ENCODE measurements around the gene UBAP1.
"Not testable (repeated sequence)": the region's sequence is repeated elsewhere in the genome, so short reads cannot be mapped to it uniquely, and the experiment has no call there.

Gene UBAP1

GRCh38 chr9:34205102-34205501 is 26.3 kb downstream of the UBAP1 start:
- H3K9me3 ChIP-seq (ENCODE audit: control insufficient read depth, low read length) = no peaks in the 10 kb centered on the region
- no peak overlapping the region for H3K27ac ChIP-seq (ENCODE audit: low read depth, low read length, severe bottlenecking)
- H3K4me3 ChIP-seq (ENCODE audit: extremely low read depth, insufficient read depth, low read length, poor library complexity, severe bottlenecking) = no peak overlapping the region
- H3K4me1 ChIP-seq (ENCODE audit: control insufficient read depth, insufficient read depth, low read length, poor library complexity, severe bottlenecking) = no peaks in the 10 kb centered on the region
- H3K36me3 ChIP-seq (ENCODE audit: control insufficient read depth, insufficient read depth, low read length) = peaks cover 4% of the 10 kb centered on the region

- Histone ChIP-seq H3K36me3 (ENCODE audit: control insufficient read depth, insufficient read depth, low read length) (peaks cover 1% of the 10 kb centered on the region), H3K9me3 (ENCODE audit: control insufficient read depth, low read length) (no peaks in the 10 kb centered on the region), H3K4me3 (ENCODE audit: extremely low read depth, insufficient read depth, low read length, poor library complexity, severe bottlenecking) (no peak overlapping the region), H3K27ac (ENCODE audit: low read depth, low read length, severe bottlenecking) (no peak overlapping the region), H3K4me1 (ENCODE audit: control insufficient read depth, insufficient read depth, low read length, poor library complexity, severe bottlenecking) (no peaks in the 10 kb centered on the region)
- WGBS, 2 experiments (ENCODE audit: insufficient coverage in 2 of 2) = no CpG with 5 or more reads among the region's 4 CpGs
Measured at GRCh38 chr9:34206561-34206960, 27.7 kb downstream of the UBAP1 start.

GRCh38 chr9:34211395-34211794 is 32.6 kb downstream of the UBAP1 start:
- Histone ChIP-seq H3K9me3 (ENCODE audit: control insufficient read depth, low read length) (no peaks in the 10 kb centered on the region), H3K36me3 (ENCODE audit: control insufficient read depth, insufficient read depth, low read length) (no peaks in the 10 kb centered on the region), H3K4me3 (ENCODE audit: extremely low read depth, insufficient read depth, low read length, poor library complexity, severe bottlenecking) (no peak overlapping the region), H3K27ac (ENCODE audit: low read depth, low read length, severe bottlenecking) (no peak overlapping the region), H3K4me1 (ENCODE audit: control insufficient read depth, insufficient read depth, low read length, poor library complexity, severe bottlenecking) (no peaks in the 10 kb centered on the region)
- WGBS, 2 experiments (ENCODE audit: insufficient coverage in 2 of 2) = 100% methylated on average over 1 of the region's 1 CpG; no CpG with 5 or more reads in 1 of the 2 experiments

- H3K4me1 ChIP-seq (ENCODE audit: control insufficient read depth, insufficient read depth, low read length, poor library complexity, severe bottlenecking); H3K36me3 ChIP-seq (ENCODE audit: control insufficient read depth, insufficient read depth, low read length); H3K27ac ChIP-seq (ENCODE audit: low read depth, low read length, severe bottlenecking); H3K9me3 ChIP-seq (ENCODE audit: control insufficient read depth, low read length); H3K4me3 ChIP-seq (ENCODE audit: extremely low read depth, insufficient read depth, low read length, poor library complexity, severe bottlenecking): not testable (repeated sequence)
- WGBS, 2 experiments (ENCODE audit: insufficient coverage in 2 of 2) = 100% methylated on average over 1 of the region's 4 CpGs; no CpG with 5 or more reads in 1 of the 2 experiments
Measured at GRCh38 chr9:34214354-34215000, 35.6 kb downstream of the UBAP1 start.

- Histone ChIP-seq H3K36me3 (ENCODE audit: control insufficient read depth, insufficient read depth, low read length) (peaks cover 4% of the 10 kb centered on the region), H3K4me1 (ENCODE audit: control insufficient read depth, insufficient read depth, low read length, poor library complexity, severe bottlenecking) (no peaks in the 10 kb centered on the region), H3K4me3 (ENCODE audit: extremely low read depth, insufficient read depth, low read length, poor library complexity, severe bottlenecking) (no peak overlapping the region), H3K9me3 (ENCODE audit: control insufficient read depth, low read length) (no peaks in the 10 kb centered on the region), H3K27ac (ENCODE audit: low read depth, low read length, severe bottlenecking) (no peak overlapping the region)
- WGBS, 2 experiments (ENCODE audit: insufficient coverage in 2 of 2) = 90 to 100% methylated on average over 1 to 2 of the region's 3 CpGs
Measured at GRCh38 chr9:34216325-34216724, 37.5 kb downstream of the UBAP1 start.

GRCh38 chr9:34217015-34217414 is 38.2 kb downstream of the UBAP1 start:
- H3K4me3 ChIP-seq (ENCODE audit: extremely low read depth, insufficient read depth, low read length, poor library complexity, severe bottlenecking); H3K4me1 ChIP-seq (ENCODE audit: control insufficient read depth, insufficient read depth, low read length, poor library complexity, severe bottlenecking); H3K36me3 ChIP-seq (ENCODE audit: control insufficient read depth, insufficient read depth, low read length); H3K9me3 ChIP-seq (ENCODE audit: control insufficient read depth, low read length); H3K27ac ChIP-seq (ENCODE audit: low read depth, low read length, severe bottlenecking): not testable (repeated sequence)
- WGBS, 2 experiments (ENCODE audit: insufficient coverage in 2 of 2) = 80 to 100% methylated on average over 1 of the region's 2 CpGs

GRCh38 chr9:34218446-34218845 is 39.6 kb downstream of the UBAP1 start:
- H3K9me3 ChIP-seq (ENCODE audit: control insufficient read depth, low read length) = no peaks in the 10 kb centered on the region
- WGBS, 2 experiments (ENCODE audit: insufficient coverage in 2 of 2) = 74 to 87% methylated on average over 2 to 3 of the region's 5 CpGs
- no peak overlapping the region for H3K27ac ChIP-seq (ENCODE audit: low read depth, low read length, severe bottlenecking)
- H3K4me1 ChIP-seq (ENCODE audit: control insufficient read depth, insufficient read depth, low read length, poor library complexity, severe bottlenecking) = peaks cover 5% of the 10 kb centered on the region
- H3K36me3 ChIP-seq (ENCODE audit: control insufficient read depth, insufficient read depth, low read length) = peaks cover 4% of the 10 kb centered on the region
- no peak overlapping the region for H3K4me3 ChIP-seq (ENCODE audit: extremely low read depth, insufficient read depth, low read length, poor library complexity, severe bottlenecking)

GRCh38 chr9:34219421-34219820 is 40.6 kb downstream of the UBAP1 start:
- Histone ChIP-seq H3K27ac (ENCODE audit: low read depth, low read length, severe bottlenecking) (no peak overlapping the region), H3K36me3 (ENCODE audit: control insufficient read depth, insufficient read depth, low read length) (peaks cover 11% of the 10 kb centered on the region), H3K4me3 (ENCODE audit: extremely low read depth, insufficient read depth, low read length, poor library complexity, severe bottlenecking) (no peak overlapping the region), H3K4me1 (ENCODE audit: control insufficient read depth, insufficient read depth, low read length, poor library complexity, severe bottlenecking) (peaks cover 5% of the 10 kb centered on the region), H3K9me3 (ENCODE audit: control insufficient read depth, low read length) (no peaks in the 10 kb centered on the region)
- WGBS, 2 experiments (ENCODE audit: insufficient coverage in 2 of 2) = no CpG with 5 or more reads among the region's 1 CpG

GRCh38 chr9:34220218-34220617 is 41.4 kb downstream of the UBAP1 start:
- H3K36me3 ChIP-seq (ENCODE audit: control insufficient read depth, insufficient read depth, low read length) = peaks cover 14% of the 10 kb centered on the region
- 93 to 100% methylated on average over 5 to 6 of the region's 8 CpGs for WGBS, 2 experiments (ENCODE audit: insufficient coverage in 2 of 2)
- H3K27ac ChIP-seq (ENCODE audit: low read depth, low read length, severe bottlenecking) = no peak overlapping the region
- H3K4me1 ChIP-seq (ENCODE audit: control insufficient read depth, insufficient read depth, low read length, poor library complexity, severe bottlenecking) = peaks cover 5% of the 10 kb centered on the region
- H3K4me3 ChIP-seq (ENCODE audit: extremely low read depth, insufficient read depth, low read length, poor library complexity, severe bottlenecking) = no peak overlapping the region
- no peaks in the 10 kb centered on the region for H3K9me3 ChIP-seq (ENCODE audit: control insufficient read depth, low read length)

GRCh38 chr9:34224349-34224748 is 45.5 kb downstream of the UBAP1 start:
- Histone ChIP-seq H3K4me1 (ENCODE audit: control insufficient read depth, insufficient read depth, low read length, poor library complexity, severe bottlenecking) (peaks cover 5% of the 10 kb centered on the region), H3K4me3 (ENCODE audit: extremely low read depth, insufficient read depth, low read length, poor library complexity, severe bottlenecking) (no peak overlapping the region), H3K27ac (ENCODE audit: low read depth, low read length, severe bottlenecking) (no peak overlapping the region), H3K36me3 (ENCODE audit: control insufficient read depth, insufficient read depth, low read length) (peaks cover 14% of the 10 kb centered on the region), H3K9me3 (ENCODE audit: control insufficient read depth, low read length) (no peaks in the 10 kb centered on the region)
- 95 to 97% methylated on average over 10 to 12 of the region's 12 CpGs for WGBS, 2 experiments (ENCODE audit: insufficient coverage in 2 of 2)

GRCh38 chr9:34226144-34226760 is 47.4 kb downstream of the UBAP1 start:
- not testable (repeated sequence) for H3K4me3 ChIP-seq (ENCODE audit: extremely low read depth, insufficient read depth, low read length, poor library complexity, severe bottlenecking); H3K27ac ChIP-seq (ENCODE audit: low read depth, low read length, severe bottlenecking); H3K9me3 ChIP-seq (ENCODE audit: control insufficient read depth, low read length); H3K4me1 ChIP-seq (ENCODE audit: control insufficient read depth, insufficient read depth, low read length, poor library complexity, severe bottlenecking)
- 100% methylated on average over 2 to 6 of the region's 9 CpGs for WGBS, 2 experiments (ENCODE audit: insufficient coverage in 2 of 2)
- peaks cover 10% of the 10 kb centered on the region for H3K36me3 ChIP-seq (ENCODE audit: control insufficient read depth, insufficient read depth, low read length)

Data from mesodermal cell (in vitro differentiated cells).